Measurements from ENCODE around the gene SLC46A1. TPM values are rescaled to one million over a fixed set of nuclear protein-coding genes. Genes with fewer than 3 reads are reported as not detected.

SLC46A1 gene
- total RNA-seq, 2 donors from 2014 or later, result 3.7 to 6.8 TPM

GRCh38 chr17:28386391-28386790 is 19.6 kb downstream of the SLC46A1 start:
- H3K27me3 ChIP-seq, result no peaks in the 10 kb centered on the region
- H3K9me3 ChIP-seq, result no peaks in the 10 kb centered on the region
- no peak overlapping the region for H3K4me3 ChIP-seq
- no peak for TF ChIP-seq CTCF (IDR thresholded peaks at IDR 0.05)
- DNase-seq (ENCODE audit: low spot score), result no peak
- no peak overlapping the region for H3K27ac ChIP-seq
- peaks cover 29% of the 10 kb centered on the region for H3K36me3 ChIP-seq
- H3K4me1 ChIP-seq, result peaks cover 0 to 9% of the 10 kb centered on the region in 2 donors

- Histone ChIP-seq H3K4me1 (peaks cover 0 to 14% of the 10 kb centered on the region in 2 donors), H3K4me3 (peak overlapping the region in 1 of 2 donors; percentile 55), H3K36me3 (peaks cover 24% of the 10 kb centered on the region), H3K27ac (no peak overlapping the region), H3K27me3 (no peaks in the 10 kb centered on the region), H3K9me3 (no peaks in the 10 kb centered on the region)
- no peak for DNase-seq (ENCODE audit: low spot score)
- no peak for TF ChIP-seq CTCF (IDR thresholded peaks at IDR 0.05)
Observed at GRCh38 chr17:28385406-28385805, 20.6 kb downstream of the SLC46A1 start.

GRCh38 chr17:28385037-28385400 is 21.0 kb downstream of the SLC46A1 start:
- no peak for DNase-seq (ENCODE audit: low spot score)
- no peak for TF ChIP-seq CTCF (IDR thresholded peaks at IDR 0.05)
- H3K36me3 ChIP-seq, result peaks cover 20% of the 10 kb centered on the region
- H3K4me1 ChIP-seq, result peaks cover 0 to 14% of the 10 kb centered on the region in 2 donors
- no peaks in the 10 kb centered on the region for H3K27me3 ChIP-seq
- H3K9me3 ChIP-seq, result no peaks in the 10 kb centered on the region
- peak overlapping the region; percentile 36 to 55 for H3K4me3 ChIP-seq
- H3K27ac ChIP-seq, result no peak overlapping the region

- Histone ChIP-seq H3K27ac (no peak overlapping the region), H3K4me1 (peaks cover 0 to 14% of the 10 kb centered on the region in 2 donors), H3K36me3 (peaks cover 14% of the 10 kb centered on the region), H3K27me3 (no peaks in the 10 kb centered on the region), H3K4me3 (peak overlapping the region; percentile 36 to 55), H3K9me3 (no peaks in the 10 kb centered on the region)
- no peak for TF ChIP-seq CTCF (IDR thresholded peaks at IDR 0.05)
- no peak for DNase-seq (ENCODE audit: low spot score)
Observed at GRCh38 chr17:28384281-28385036, 21.6 kb downstream of the SLC46A1 start.

- Histone ChIP-seq H3K4me1 (peaks cover 0 to 14% of the 10 kb centered on the region in 2 donors), H3K36me3 (no peaks in the 10 kb centered on the region), H3K9me3 (no peaks in the 10 kb centered on the region), H3K27me3 (no peaks in the 10 kb centered on the region), H3K27ac (no peak overlapping the region), H3K4me3 (peak overlapping the region in 1 of 2 donors; percentile 2)
- TF ChIP-seq CTCF (IDR thresholded peaks at IDR 0.05), result peak in 1 of 2 donors; percentile 11
- DNase-seq (ENCODE audit: low spot score), result no peak
Observed at GRCh38 chr17:28381141-28381825, 24.7 kb downstream of the SLC46A1 start.
